ENCODE measurements around the gene PPP2R2C.

Gene PPP2R2C

GRCh38 chr4:6493658-6494304, 21.4 kb upstream of the PPP2R2C start:
- DNase-seq, result peak; percentile 27 to 85 (median 65)

GRCh38 chr4:6492861-6493657, 20.6 kb upstream of the PPP2R2C start:
- DNase-seq, result no peak

- DNase-seq, result no peak
Observed at GRCh38 chr4:6492027-6492590, 19.7 kb upstream of the PPP2R2C start.

- no peak for DNase-seq
Observed at GRCh38 chr4:6491235-6491634, 18.8 kb upstream of the PPP2R2C start.

- no peak for DNase-seq
Observed at GRCh38 chr4:6489927-6490326, 17.5 kb upstream of the PPP2R2C start.

- no peak for DNase-seq
Observed at GRCh38 chr4:6487466-6487865, 15.1 kb upstream of the PPP2R2C start.

- DNase-seq, result no peak
Observed at GRCh38 chr4:6480534-6481088, 8.2 kb upstream of the PPP2R2C start.

GRCh38 chr4:6478546-6479220, 6.3 kb upstream of the PPP2R2C start:
- no peak for DNase-seq

- DNase-seq, result no peak
Observed at GRCh38 chr4:6476893-6477292, 4.5 kb upstream of the PPP2R2C start.

- no peak for DNase-seq
Observed at GRCh38 chr4:6475492-6476020, 3.1 kb upstream of the PPP2R2C start.

GRCh38 chr4:6474705-6475457, 2.5 kb upstream of the PPP2R2C start:
- no peak for DNase-seq

GRCh38 chr4:6474053-6474568, 1.7 kb upstream of the PPP2R2C start:
- no peak for DNase-seq

- no peak for DNase-seq
Observed at GRCh38 chr4:6473264-6474052, 1.0 kb upstream of the PPP2R2C start.

GRCh38 chr4:6472008-6472386, 417 bp downstream of the PPP2R2C start:
- peak in 2 of 3 experiments; percentile 15 to 31 for DNase-seq

GRCh38 chr4:6471307-6472007, 957 bp downstream of the PPP2R2C start:
- peak in 1 of 3 experiments; percentile 36 for DNase-seq

GRCh38 chr4:6470502-6471306, 1.7 kb downstream of the PPP2R2C start:
- peak in 2 of 3 experiments; percentile 64 to 69 for DNase-seq

GRCh38 chr4:6469898-6470501, 2.4 kb downstream of the PPP2R2C start:
- DNase-seq, result peak in 1 of 3 experiments; percentile 41

GRCh38 chr4:6469144-6469543, 3.3 kb downstream of the PPP2R2C start:
- DNase-seq, result no peak

GRCh38 chr4:6468376-6468775, 4.0 kb downstream of the PPP2R2C start:
- no peak for DNase-seq
